ENCODE results near the gene STAC3.

Gene STAC3

DNA sequence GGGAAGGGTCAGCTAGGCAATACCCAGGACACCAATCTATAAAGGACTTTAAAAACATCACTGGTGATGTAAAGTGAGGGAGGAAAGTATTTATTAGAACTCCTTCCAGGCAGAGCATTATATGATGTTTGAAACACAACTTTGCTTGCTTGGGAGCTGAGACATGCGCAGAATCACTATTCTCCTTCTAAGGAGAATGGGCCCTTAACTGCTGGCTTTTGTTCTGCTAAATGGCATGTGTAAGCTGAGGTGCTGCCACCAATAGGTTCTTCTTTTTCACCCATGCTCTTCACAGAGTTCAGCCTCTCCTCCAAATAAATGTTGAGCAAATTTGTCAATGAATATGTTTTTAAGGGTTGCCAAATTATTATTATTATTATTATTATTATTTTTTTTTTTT, 3.9 kb downstream of the STAC3 start:
- Histone ChIP-seq H3K4me3 (ENCODE audit: low read depth, low read length) (no peak overlapping the region), H3K27ac (no peak overlapping the region), H3K27me3 (ENCODE audit: insufficient read depth, low read depth, severe bottlenecking) (peaks cover 5% of the 10 kb centered on the region), H3K36me3 (no peaks in the 10 kb centered on the region), H3K9me3 (ENCODE audit: severe bottlenecking) (no peaks in the 10 kb centered on the region)
- DNase-seq = no peak
- TF ChIP-seq, protein P1, sequence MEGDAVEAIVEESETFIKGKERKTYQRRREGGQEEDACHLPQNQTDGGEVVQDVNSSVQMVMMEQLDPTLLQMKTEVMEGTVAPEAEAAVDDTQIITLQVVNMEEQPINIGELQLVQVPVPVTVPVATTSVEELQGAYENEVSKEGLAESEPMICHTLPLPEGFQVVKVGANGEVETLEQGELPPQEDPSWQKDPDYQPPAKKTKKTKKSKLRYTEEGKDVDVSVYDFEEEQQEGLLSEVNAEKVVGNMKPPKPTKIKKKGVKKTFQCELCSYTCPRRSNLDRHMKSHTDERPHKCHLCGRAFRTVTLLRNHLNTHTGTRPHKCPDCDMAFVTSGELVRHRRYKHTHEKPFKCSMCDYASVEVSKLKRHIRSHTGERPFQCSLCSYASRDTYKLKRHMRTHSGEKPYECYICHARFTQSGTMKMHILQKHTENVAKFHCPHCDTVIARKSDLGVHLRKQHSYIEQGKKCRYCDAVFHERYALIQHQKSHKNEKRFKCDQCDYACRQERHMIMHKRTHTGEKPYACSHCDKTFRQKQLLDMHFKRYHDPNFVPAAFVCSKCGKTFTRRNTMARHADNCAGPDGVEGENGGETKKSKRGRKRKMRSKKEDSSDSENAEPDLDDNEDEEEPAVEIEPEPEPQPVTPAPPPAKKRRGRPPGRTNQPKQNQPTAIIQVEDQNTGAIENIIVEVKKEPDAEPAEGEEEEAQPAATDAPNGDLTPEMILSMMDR (IDR thresholded peaks at IDR 0.05; ENCODE audit: low read depth, low read length) = no peak

DNA sequence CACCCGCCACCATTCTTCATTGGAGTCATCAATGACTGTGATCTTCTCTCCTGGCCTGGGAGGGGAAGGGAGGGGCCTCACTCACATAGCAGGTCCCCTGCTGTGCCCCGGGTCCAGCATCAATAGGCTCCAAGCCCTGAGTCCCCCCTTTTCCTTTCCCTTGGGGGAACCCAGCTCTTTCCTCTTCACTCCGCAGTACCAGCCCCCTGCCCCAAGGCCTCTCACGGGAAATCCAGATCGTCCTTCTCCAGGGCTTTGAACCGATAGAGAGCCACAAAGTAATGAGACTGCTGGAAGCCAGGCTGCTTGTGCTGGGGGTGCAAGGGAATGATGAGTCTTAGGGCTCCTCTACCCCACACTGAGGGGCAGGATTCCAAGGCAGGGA, 6.7 kb downstream of the STAC3 start:
- no peak for DNase-seq
- Histone ChIP-seq H3K4me3 (ENCODE audit: low read depth, low read length) (no peak overlapping the region), H3K36me3 (no peaks in the 10 kb centered on the region), H3K27me3 (ENCODE audit: insufficient read depth, low read depth, severe bottlenecking) (peaks cover 14% of the 10 kb centered on the region), H3K9me3 (ENCODE audit: severe bottlenecking) (no peaks in the 10 kb centered on the region), H3K27ac (peak overlapping the region; percentile 48)
- TF ChIP-seq, protein P1 (IDR thresholded peaks at IDR 0.05; ENCODE audit: low read depth, low read length) = no peak

DNA sequence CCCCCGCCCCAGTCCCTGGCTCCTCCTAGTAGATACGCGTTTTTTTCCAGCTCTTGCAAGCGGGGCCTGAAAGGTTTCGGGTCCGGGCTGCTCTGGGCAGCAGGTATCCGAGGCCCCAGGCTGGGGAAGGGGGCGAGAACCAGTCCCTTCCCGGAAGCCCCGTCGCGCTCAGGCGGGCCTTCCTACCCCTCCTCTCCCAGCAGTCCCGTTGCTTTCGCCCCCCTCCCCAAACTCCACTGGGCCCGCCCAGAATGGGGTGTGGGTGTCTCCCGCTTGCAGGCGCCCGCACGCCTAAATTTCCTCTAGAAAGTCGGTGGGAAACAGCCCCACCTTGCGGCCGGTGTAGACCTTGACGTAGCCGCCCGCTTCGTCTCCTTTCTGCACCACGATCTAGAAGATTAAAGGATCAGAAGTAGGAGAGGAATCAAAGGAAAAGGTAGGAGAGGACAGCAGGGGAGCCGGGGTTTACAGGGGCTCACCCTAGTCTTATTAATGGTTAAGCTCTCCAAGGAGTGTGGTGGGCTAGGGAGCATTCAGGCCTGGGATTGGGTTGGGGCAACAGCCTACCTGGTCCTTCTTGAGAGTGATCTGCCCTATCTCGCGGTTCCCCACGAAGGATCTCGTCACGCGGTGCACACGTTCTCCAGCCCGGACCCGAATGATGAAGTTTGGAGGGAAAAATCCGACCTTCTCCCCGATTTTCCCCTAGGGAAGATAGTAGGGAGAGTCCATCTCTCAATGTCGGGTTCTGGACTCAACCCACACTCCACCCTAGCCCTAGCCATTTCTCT, 7.3 kb downstream of the STAC3 start:
- Histone ChIP-seq H3K4me3 (ENCODE audit: low read depth, low read length) (peak overlapping the region; percentile 45), H3K36me3 (no peaks in the 10 kb centered on the region), H3K27ac (peak overlapping the region; percentile 48), H3K27me3 (ENCODE audit: insufficient read depth, low read depth, severe bottlenecking) (peaks cover 14% of the 10 kb centered on the region), H3K9me3 (ENCODE audit: severe bottlenecking) (no peaks in the 10 kb centered on the region)
- peak; percentile 90 for DNase-seq
- TF ChIP-seq, protein P1 (IDR thresholded peaks at IDR 0.05; ENCODE audit: low read depth, low read length) = peak; percentile 71

DNA sequence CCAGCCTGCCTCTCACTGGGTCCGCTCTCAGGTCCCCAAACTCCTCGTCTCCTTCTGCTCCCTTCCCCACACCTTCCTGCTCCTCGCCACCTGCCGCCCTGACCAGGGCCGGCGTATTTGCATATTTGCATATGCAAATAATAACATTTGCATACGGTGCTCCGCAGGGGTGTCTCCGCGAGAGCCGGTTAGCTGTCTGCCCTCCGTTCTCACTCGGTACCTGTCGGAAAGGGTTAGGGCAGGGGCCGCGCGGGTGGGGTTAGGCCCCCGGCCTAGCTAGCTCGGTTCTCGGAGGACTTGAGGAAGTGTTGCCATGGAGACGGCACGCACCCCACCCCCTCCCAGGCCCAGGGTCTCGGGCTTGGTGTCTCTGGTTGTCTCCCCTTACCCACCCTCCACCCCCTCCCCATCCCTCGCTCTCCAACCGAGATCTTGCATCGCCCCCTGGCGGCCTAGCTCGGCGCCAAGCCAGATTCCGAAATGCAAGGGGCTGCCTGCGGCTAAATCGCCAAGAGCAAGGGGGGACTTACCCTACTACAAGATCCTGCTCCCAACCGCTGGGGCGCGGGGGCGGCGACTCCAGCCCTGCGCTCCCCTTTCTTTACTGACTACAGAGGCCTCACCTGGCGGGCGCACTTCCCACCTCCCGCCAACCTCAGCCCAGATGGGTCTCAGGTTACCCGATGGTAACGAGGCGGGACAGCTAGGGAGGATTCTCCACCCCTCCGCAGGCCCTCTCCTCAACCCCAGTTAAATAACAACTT, 8.1 kb downstream of the STAC3 start:
- H3K27me3 ChIP-seq (ENCODE audit: insufficient read depth, low read depth, severe bottlenecking) = peaks cover 14% of the 10 kb centered on the region
- TF ChIP-seq, protein P1 (IDR thresholded peaks at IDR 0.05; ENCODE audit: low read depth, low read length) = peak; percentile 79
- H3K36me3 ChIP-seq = no peaks in the 10 kb centered on the region
- no peak overlapping the region for H3K27ac ChIP-seq
- no peaks in the 10 kb centered on the region for H3K9me3 ChIP-seq (ENCODE audit: severe bottlenecking)
- DNase-seq = peak; percentile 91
- peak overlapping the region; percentile 45 for H3K4me3 ChIP-seq (ENCODE audit: low read depth, low read length)

DNA sequence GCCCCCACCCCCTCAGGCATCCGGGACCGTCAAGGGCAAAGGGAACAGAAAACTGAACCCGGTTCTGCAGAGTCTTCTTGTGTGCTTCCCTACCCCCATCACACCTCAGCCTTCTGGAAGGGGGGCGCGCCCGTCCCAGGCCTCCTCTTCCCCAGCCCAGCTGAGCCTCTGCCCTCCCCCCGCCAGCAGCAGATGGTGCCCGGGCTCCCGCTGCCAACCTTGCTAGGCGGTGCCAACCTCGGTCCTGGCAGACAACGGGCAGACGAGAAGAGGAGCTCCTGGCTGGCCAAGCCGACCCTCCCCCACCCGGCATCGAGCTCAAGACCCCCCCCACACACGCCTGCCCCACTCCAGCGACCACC, 8.7 kb downstream of the STAC3 start:
- TF ChIP-seq, protein P1 (IDR thresholded peaks at IDR 0.05; ENCODE audit: low read depth, low read length) = no peak
- H3K9me3 ChIP-seq (ENCODE audit: severe bottlenecking) = no peaks in the 10 kb centered on the region
- peak overlapping the region; percentile 65; the same call in 1 of the 2 replicates for H3K4me3 ChIP-seq (ENCODE audit: low read depth, low read length)
- DNase-seq = no peak
- peaks cover 14% of the 10 kb centered on the region for H3K27me3 ChIP-seq (ENCODE audit: insufficient read depth, low read depth, severe bottlenecking)
- H3K27ac ChIP-seq = no peak overlapping the region
- H3K36me3 ChIP-seq = no peaks in the 10 kb centered on the region
